Vagina (tissue), 2 donors: Measurements from ENCODE around the gene OR10W1.

Experiments
- POLR2A ChIP-seq, 2 donors: fragments of 450-650 bp; IDR thresholded peaks; one replicate each; pipeline ENCODE4 v1.6.1; 2017; ENCODE audit warnings: antibody characterized with exemption in 2 of 2, mild to moderate bottlenecking in 2 of 2, moderate library complexity in 2 of 2
- POLR2AphosphoS5 ChIP-seq, 2 donors: sonication (generic); formaldehyde crosslinking; IDR thresholded peaks; one replicate each; pipeline ENCODE4 v1.9.0; 2017; ENCODE audit warnings: antibody characterized with exemption in 2 of 2, mild to moderate bottlenecking in 2 of 2, low read depth in 1 of 2; ENCODE audit not compliant: insufficient read depth in 1 of 2
- TF ChIP-seq, protein P1 (sequence below), 3 experiments: fragments of 450-650 bp in 2 of 3; fragments of 200-600 bp in 1 of 3; sonication (generic) in 1 of 3; IDR thresholded peaks; one replicate each; pipeline ENCODE4 v1.5.1; 2017 to 2019; ENCODE audit warnings: antibody characterized with exemption in 3 of 3, mild to moderate bottlenecking in 2 of 3, moderate library complexity in 2 of 3

DNA sequence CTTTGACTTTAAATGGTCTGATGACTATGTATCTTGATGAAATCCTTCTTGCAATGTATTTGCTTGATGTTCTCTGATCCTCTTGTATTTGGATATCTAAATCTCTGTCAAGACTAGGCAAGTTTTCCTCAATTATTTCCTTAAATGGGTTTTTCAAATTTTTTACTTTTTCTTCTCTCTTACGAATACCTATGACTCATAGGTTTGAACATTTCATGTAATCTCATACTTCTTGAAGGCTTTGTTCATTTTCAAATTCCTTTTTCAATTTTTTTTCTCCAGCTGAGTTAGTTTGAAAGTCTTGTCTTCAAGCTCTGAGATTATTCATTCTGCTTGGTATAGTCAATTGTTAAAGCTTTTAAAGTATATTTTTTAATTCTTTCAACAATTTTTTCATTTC is 13.1 kb downstream of the OR10W1 start:
- TF ChIP-seq, protein P1, sequence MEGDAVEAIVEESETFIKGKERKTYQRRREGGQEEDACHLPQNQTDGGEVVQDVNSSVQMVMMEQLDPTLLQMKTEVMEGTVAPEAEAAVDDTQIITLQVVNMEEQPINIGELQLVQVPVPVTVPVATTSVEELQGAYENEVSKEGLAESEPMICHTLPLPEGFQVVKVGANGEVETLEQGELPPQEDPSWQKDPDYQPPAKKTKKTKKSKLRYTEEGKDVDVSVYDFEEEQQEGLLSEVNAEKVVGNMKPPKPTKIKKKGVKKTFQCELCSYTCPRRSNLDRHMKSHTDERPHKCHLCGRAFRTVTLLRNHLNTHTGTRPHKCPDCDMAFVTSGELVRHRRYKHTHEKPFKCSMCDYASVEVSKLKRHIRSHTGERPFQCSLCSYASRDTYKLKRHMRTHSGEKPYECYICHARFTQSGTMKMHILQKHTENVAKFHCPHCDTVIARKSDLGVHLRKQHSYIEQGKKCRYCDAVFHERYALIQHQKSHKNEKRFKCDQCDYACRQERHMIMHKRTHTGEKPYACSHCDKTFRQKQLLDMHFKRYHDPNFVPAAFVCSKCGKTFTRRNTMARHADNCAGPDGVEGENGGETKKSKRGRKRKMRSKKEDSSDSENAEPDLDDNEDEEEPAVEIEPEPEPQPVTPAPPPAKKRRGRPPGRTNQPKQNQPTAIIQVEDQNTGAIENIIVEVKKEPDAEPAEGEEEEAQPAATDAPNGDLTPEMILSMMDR (IDR thresholded peaks at IDR 0.05), result no peak
- TF ChIP-seq POLR2A (IDR thresholded peaks at IDR 0.05) (no peak), POLR2AphosphoS5 (IDR thresholded peaks at IDR 0.05; ENCODE audit: insufficient read depth in 1 of 2, low read depth in 1 of 2) (no peak)
